ENCODE results near the gene LTBP2. TPM values are rescaled to one million over a fixed set of nuclear protein-coding genes. Genes with fewer than 3 reads are reported as not detected.

LTBP2 gene
- total RNA-seq, 6 experiments from 2014 or later: 0.46 to 3.5 (median 1.7) TPM

GRCh38 chr14:74601982-74602381 is 10.1 kb downstream of the LTBP2 start:
- no peak for TF ChIP-seq POLR2A (IDR thresholded peaks at IDR 0.05)
- no peak for TF ChIP-seq CTCF (IDR thresholded peaks at IDR 0.05)
- no peaks in the 10 kb centered on the region for H3K36me3 ChIP-seq
- no peaks in the 10 kb centered on the region for H3K9me3 ChIP-seq
- H3K4me1 ChIP-seq: no peaks in the 10 kb centered on the region
- H3K27ac ChIP-seq: no peak overlapping the region
- no peaks in the 10 kb centered on the region for H3K27me3 ChIP-seq
- H3K4me3 ChIP-seq: no peak overlapping the region
- DNase-seq: no peak
- 53% methylated on average over 5 of the region's 11 CpGs for WGBS (ENCODE audit: insufficient coverage, low coverage, low lambda C conversion rate, missing lambda C conversion rate)
- no peak for ATAC-seq
- intact Hi-C loops (cut with DNase I): no loop called here

GRCh38 chr14:74599946-74600345 is 12.1 kb downstream of the LTBP2 start:
- H3K9me3 ChIP-seq: no peaks in the 10 kb centered on the region
- H3K4me1 ChIP-seq: no peaks in the 10 kb centered on the region
- H3K4me3 ChIP-seq: no peak overlapping the region
- intact Hi-C loops (cut with DNase I): no loop called here
- H3K36me3 ChIP-seq: no peaks in the 10 kb centered on the region
- WGBS (ENCODE audit: insufficient coverage, low coverage, low lambda C conversion rate, missing lambda C conversion rate): no CpG with 5 or more reads among the region's 8 CpGs
- no peak for ATAC-seq
- no peak for DNase-seq
- H3K27me3 ChIP-seq: no peaks in the 10 kb centered on the region
- H3K27ac ChIP-seq: no peak overlapping the region
- TF ChIP-seq POLR2A (IDR thresholded peaks at IDR 0.05) (no peak), CTCF (IDR thresholded peaks at IDR 0.05) (no peak)

GRCh38 chr14:74599321-74599761 is 12.7 kb downstream of the LTBP2 start:
- no peak for TF ChIP-seq POLR2A (IDR thresholded peaks at IDR 0.05)
- TF ChIP-seq CTCF (IDR thresholded peaks at IDR 0.05): no peak
- no peak overlapping the region for H3K27ac ChIP-seq
- no peak overlapping the region for H3K4me3 ChIP-seq
- WGBS (ENCODE audit: insufficient coverage, low coverage, low lambda C conversion rate, missing lambda C conversion rate): 63% methylated on average over 1 of the region's 9 CpGs
- no peaks in the 10 kb centered on the region for H3K4me1 ChIP-seq
- no peaks in the 10 kb centered on the region for H3K27me3 ChIP-seq
- intact Hi-C loops (cut with DNase I): no loop called here
- H3K9me3 ChIP-seq: no peaks in the 10 kb centered on the region
- no peaks in the 10 kb centered on the region for H3K36me3 ChIP-seq
- ATAC-seq (peak in 2 of 4 donors; percentile 12 to 13), DNase-seq (no peak)

GRCh38 chr14:74596741-74597450 is 15.1 kb downstream of the LTBP2 start:
- 57% methylated on average over 9 of the region's 12 CpGs for WGBS (ENCODE audit: insufficient coverage, low coverage, low lambda C conversion rate, missing lambda C conversion rate)
- intact Hi-C loops (cut with DNase I): no loop called here
- no peaks in the 10 kb centered on the region for H3K4me1 ChIP-seq
- DNase-seq (no peak), ATAC-seq (no peak)
- H3K27me3 ChIP-seq: no peaks in the 10 kb centered on the region
- H3K9me3 ChIP-seq: no peaks in the 10 kb centered on the region
- H3K36me3 ChIP-seq: no peaks in the 10 kb centered on the region
- no peak overlapping the region for H3K4me3 ChIP-seq
- no peak for TF ChIP-seq POLR2A (IDR thresholded peaks at IDR 0.05)
- TF ChIP-seq CTCF (IDR thresholded peaks at IDR 0.05): no peak
- H3K27ac ChIP-seq: no peak overlapping the region
